IMR-90 (cell line): ENCODE data around the gene COTL1. TPM values are rescaled to one million over a fixed set of nuclear protein-coding genes. Genes with fewer than 3 reads are reported as not detected.

Source experiments
- ATAC-seq: fragments of 200-7000 bp; cut with Tn5 transposase; 2 replicates; pipeline ENCODE4 v1.9.1; 2020; ENCODE audit warnings: low read depth, mild to moderate bottlenecking, moderate library complexity
- BruUV-seq: library from RNA; stranded (reverse); fragments of 400-500 nt; replicated peaks from 2 replicates; lab custom pipeline; 2021; lab: Mats Ljungman, UMichigan
- CTCF ChIA-PET: fragments of 300-600 bp; formaldehyde crosslinking; extraction: SDS; loops from one replicate; lab custom pipeline; 2021; ENCODE audit warnings: antibody characterized with exemption; lab: Yijun Ruan, JAX
- POLR2A ChIA-PET: fragments of 300-600 bp; sonication (Branson Sonifier 250); formaldehyde crosslinking; loops from one replicate; lab custom pipeline; 2022; ENCODE audit warnings: antibody characterized with exemption; ENCODE audit not compliant: unreplicated experiment; lab: Charles Lee
- DNase-seq: peaks from one replicate; pipeline ENCODE4 v3.0.0; 2013
- H2AFZ ChIP-seq: replicated peaks from 2 replicates; pipeline ENCODE3; 2013; ENCODE audit warnings: low read length, mild to moderate bottlenecking; ENCODE audit not compliant: poor library complexity
- H2AK5ac ChIP-seq: 2 replicates; pipeline ENCODE4 v1.6.1; 2013; ENCODE audit warnings: low read depth, low read length, inconsistent platforms
- H2AK9ac ChIP-seq: replicated peaks from 2 replicates; pipeline ENCODE3; 2013; ENCODE audit warnings: mild to moderate bottlenecking, low read depth, low read length, moderate library complexity; ENCODE audit not compliant: poor library complexity
- H2BK120ac ChIP-seq: 2 replicates; pipeline ENCODE4 v1.6.1; 2013; ENCODE audit warnings: low read depth, low read length, inconsistent platforms
- H2BK15ac ChIP-seq: 3 replicates; pipeline ENCODE4 v1.6.1; 2013; ENCODE audit warnings: low read depth, low read length, inconsistent platforms
- H2BK20ac ChIP-seq: 2 replicates; pipeline ENCODE4 v1.6.1; 2013; ENCODE audit warnings: low read depth, mild to moderate bottlenecking, inconsistent platforms, low read length, moderate library complexity
- H2BK5ac ChIP-seq: 2 replicates; pipeline ENCODE4 v1.6.1; 2013; ENCODE audit warnings: mild to moderate bottlenecking, low read depth, low read length, inconsistent platforms; ENCODE audit not compliant: poor library complexity, severe bottlenecking
- H3K14ac ChIP-seq: replicated peaks from 2 replicates; pipeline ENCODE4 v1.6.1; 2013; ENCODE audit warnings: low read depth, low read length, inconsistent platforms
- H3K18ac ChIP-seq: 2 replicates; pipeline ENCODE4 v1.6.1; 2013; ENCODE audit warnings: low read depth, low read length, control low read depth
- H3K23ac ChIP-seq: 2 replicates; pipeline ENCODE4 v1.6.1; 2013; ENCODE audit warnings: low read depth, low read length, inconsistent platforms
- H3K27ac ChIP-seq: 2 replicates; pipeline ENCODE4 v1.5.1; 2013; ENCODE audit warnings: mild to moderate bottlenecking, control low read depth, low read length; ENCODE audit not compliant: insufficient read depth
- H3K27me3 ChIP-seq: 2 replicates; pipeline ENCODE4 v1.6.1; 2013; ENCODE audit warnings: low read length; ENCODE audit not compliant: control insufficient read depth, insufficient read depth
- H3K36me3 ChIP-seq: 2 replicates; pipeline ENCODE4 v1.6.1; 2013; ENCODE audit warnings: low read length, mixed read lengths; ENCODE audit not compliant: control insufficient read depth, insufficient read depth
- H3K4ac ChIP-seq: 2 replicates; pipeline ENCODE4 v1.6.1; 2013; ENCODE audit warnings: low read depth, low read length, inconsistent platforms
- H3K4me1 ChIP-seq: 2 replicates; pipeline ENCODE4 v1.6.1; 2013; ENCODE audit warnings: low read length, mixed read lengths; ENCODE audit not compliant: control insufficient read depth, insufficient read depth
- H3K4me2 ChIP-seq: 2 replicates; pipeline ENCODE4 v1.6.1; 2013; ENCODE audit warnings: low read depth, mild to moderate bottlenecking, control low read depth, low read length, moderate library complexity
- H3K4me3 ChIP-seq: 2 replicates; pipeline ENCODE4 v1.5.1; 2013; ENCODE audit warnings: low read depth, mild to moderate bottlenecking, control low read depth, low read length, moderate library complexity; ENCODE audit not compliant: insufficient read depth
- H3K56ac ChIP-seq: 2 replicates; pipeline ENCODE4 v1.6.1; 2013; ENCODE audit warnings: low read length, inconsistent platforms; ENCODE audit not compliant: insufficient read depth; ENCODE audit errors: extremely low read depth
- H3K79me1 ChIP-seq, 2 experiments: 2 replicates each; pipeline ENCODE4 v1.6.1; 2013; ENCODE audit warnings: low read length in 2 of 2, inconsistent platforms in 1 of 2, low read depth in 1 of 2
- H3K9ac ChIP-seq: 2 replicates; pipeline ENCODE4 v1.6.1; 2013; ENCODE audit warnings: low read depth, low read length, control low read depth
- H3K9me1 ChIP-seq: 2 replicates; pipeline ENCODE4 v1.6.1; 2013; ENCODE audit warnings: low read length, inconsistent platforms; ENCODE audit not compliant: insufficient read depth
- H3K9me3 ChIP-seq: 2 replicates; pipeline ENCODE4 v1.6.1; 2013; ENCODE audit warnings: low read length; ENCODE audit not compliant: control insufficient read depth, insufficient read depth
- H4K20me1 ChIP-seq: 2 replicates; pipeline ENCODE4 v1.6.1; 2013; ENCODE audit warnings: low read length, inconsistent platforms; ENCODE audit not compliant: insufficient read depth
- H4K5ac ChIP-seq: 2 replicates; pipeline ENCODE4 v1.6.1; 2013; ENCODE audit warnings: mild to moderate bottlenecking, low read depth, low read length, control low read depth
- H4K8ac ChIP-seq, 2 experiments: 2 replicates each; pipeline ENCODE4 v1.6.1; 2013; ENCODE audit warnings: low read depth in 2 of 2, low read length in 2 of 2, control low read depth in 1 of 2, inconsistent platforms in 1 of 2
- H4K91ac ChIP-seq: 2 replicates; pipeline ENCODE4 v1.6.1; 2013; ENCODE audit warnings: low read depth, low read length, inconsistent platforms; ENCODE audit not compliant: insufficient read depth
- BHLHE40 ChIP-seq: fragments of 150-350 bp; IDR thresholded peaks from 2 replicates; pipeline ENCODE4 v1.6.1; 2016; ENCODE audit warnings: mild to moderate bottlenecking, low read depth, low read length
- CEBPB ChIP-seq: IDR thresholded peaks from 2 replicates; pipeline ENCODE4 v1.6.1; 2012; ENCODE audit warnings: low read depth, low read length, improper control_type of control experiment
- CHD1 ChIP-seq: IDR thresholded peaks from 2 replicates; pipeline ENCODE4 v1.6.1; 2012; ENCODE audit warnings: low read depth, low read length, improper control_type of control experiment
- CTCF ChIP-seq: conservative IDR thresholded peaks from 2 replicates; pipeline ENCODE4 v1.5.1; 2012; ENCODE audit warnings: mild to moderate bottlenecking, low read depth, low read length, improper control_type of control experiment
- ELK1 ChIP-seq: fragments of 150-350 bp; IDR thresholded peaks from 2 replicates; pipeline ENCODE4 v1.6.1; 2016; ENCODE audit warnings: low read depth, mild to moderate bottlenecking, low read length, moderate library complexity, borderline replicate concordance
- FOS ChIP-seq: fragments of 150-350 bp; IDR thresholded peaks from 2 replicates; pipeline ENCODE4 v1.6.1; 2016; ENCODE audit warnings: low read depth, low read length
- MAFK ChIP-seq: IDR thresholded peaks from 2 replicates; pipeline ENCODE4 v1.6.1; 2012; ENCODE audit warnings: low read depth, low read length, improper control_type of control experiment
- MAZ ChIP-seq: IDR thresholded peaks from 2 replicates; pipeline ENCODE4 v1.6.1; 2012; ENCODE audit warnings: low read depth, mild to moderate bottlenecking, low read length, improper control_type of control experiment, moderate library complexity, borderline replicate concordance
- MXI1 ChIP-seq: IDR thresholded peaks from 2 replicates; pipeline ENCODE4 v1.6.1; 2012; ENCODE audit warnings: low read depth, mild to moderate bottlenecking, low read length, moderate library complexity, borderline replicate concordance
- NFE2L2 ChIP-seq: fragments of 150-350 bp; IDR thresholded peaks from 2 replicates; pipeline ENCODE4 v1.6.1; 2016; ENCODE audit warnings: low read depth, mild to moderate bottlenecking, low read length
- POLR2A ChIP-seq: IDR thresholded peaks from 2 replicates; pipeline ENCODE4 v1.6.1; 2012; ENCODE audit warnings: mild to moderate bottlenecking, low read depth, low read length
- RAD21 ChIP-seq: IDR thresholded peaks from 2 replicates; pipeline ENCODE4 v1.6.1; 2012; ENCODE audit warnings: low read length, improper control_type of control experiment
- RCOR1 ChIP-seq: IDR thresholded peaks from 2 replicates; pipeline ENCODE4 v1.6.1; 2012; ENCODE audit warnings: mild to moderate bottlenecking, low read length, improper control_type of control experiment; ENCODE audit not compliant: insufficient replicate concordance
- RFX5 ChIP-seq: IDR thresholded peaks from 2 replicates; pipeline ENCODE4 v1.8.0; 2012; ENCODE audit warnings: low read depth, mild to moderate bottlenecking, low read length, moderate library complexity
- SMC3 ChIP-seq: fragments of 150-350 bp; IDR thresholded peaks from 2 replicates; pipeline ENCODE4 v1.6.1; 2016; ENCODE audit warnings: low read depth, mild to moderate bottlenecking, antibody characterized with exemption, low read length, moderate library complexity
- USF2 ChIP-seq: fragments of 150-350 bp; IDR thresholded peaks from 2 replicates; pipeline ENCODE4 v1.6.1; 2017; ENCODE audit warnings: mild to moderate bottlenecking, antibody characterized with exemption, low read length, low read depth
- WGBS, 2 experiments: methylation state at CpG; one replicate each; pipeline versions ENCODE4 v1.1.5 to v1.1.7; 2013; ENCODE audit warnings: missing lambda C conversion rate in 2 of 2; ENCODE audit not compliant: insufficient read length in 1 of 2; ENCODE audit errors: extremely low coverage in 2 of 2; 5-methylcytosine and 5-hydroxymethylcytosine counted together
- dilution Hi-C: fragments of 300-500 bp; cut with HindIII; formaldehyde crosslinking; loops from one replicate; pipeline ENCODE4 v1.14.3; 2018; ENCODE audit warnings: low sequenced_read_pairs; ENCODE audit not compliant: unreplicated experiment
- in situ Hi-C: fragments of 300-500 bp; cut with MboI; formaldehyde crosslinking; loops from 3 replicates; pipeline ENCODE4 v1.14.3; 2019; ENCODE audit warnings: low sequenced_read_pairs, inconsistent platforms, mixed read lengths
- intact Hi-C: fragments of 100-400 bp; cut with micrococcal nuclease; formaldehyde crosslinking; loops from 2 replicates; pipeline ENCODE4 v1.10.0; 2022
- polyA plus RNA-seq, 3 experiments: library from polyadenylated mRNA; depleted of rRNA; stranded (reverse); fragments of >200 nt; gene quantifications; 2 replicates each; pipeline ENCODE4 v1.2.3, GENCODE V29; 2012; ENCODE audit warnings: low replicate concordance in 1 of 3
- total RNA-seq: library from RNA; depleted of rRNA; stranded (reverse); fragments of >200 nt; gene quantifications from 2 replicates; pipeline ENCODE4 v1.2.3, GENCODE V29; 2012

The COTL1 gene
- total and polyA plus RNA-seq, 2 of the 4 experiments (the other 2 are of a cell fraction): 144 to 258 TPM

GRCh38 chr16:84579936-84580335 is 37.9 kb downstream of the COTL1 start:
- Histone ChIP-seq H3K36me3 (peaks cover 31% of the 10 kb centered on the region), H4K8ac (no peak overlapping the region), H3K4me2 (no peak overlapping the region), H2BK15ac (no peak overlapping the region), H3K56ac (no peak overlapping the region), H2BK120ac (no peak overlapping the region), H3K18ac (no peak overlapping the region), H3K4me1 (peaks cover 12% of the 10 kb centered on the region), H3K9me1 (peaks cover 30% of the 10 kb centered on the region), H2AK5ac (no peak overlapping the region), H4K20me1 (peaks cover 90% of the 10 kb centered on the region), H3K9me3 (no peaks in the 10 kb centered on the region), H3K9ac (no peak overlapping the region), H3K4me3 (no peak overlapping the region), H4K91ac (no peak overlapping the region), H2AFZ (no peak overlapping the region), H2AK9ac (no peak overlapping the region), H2BK20ac (no peak overlapping the region), H3K23ac (no peak overlapping the region), H3K14ac (no peak overlapping the region), H3K27me3 (no peaks in the 10 kb centered on the region), H3K4ac (no peak overlapping the region), H3K27ac (no peak overlapping the region), H3K79me1 (peaks cover 42 to 95% of the 10 kb centered on the region in 2 experiments), H4K5ac (no peak overlapping the region), H2BK5ac (no peak overlapping the region)
- DNase-seq (no peak), ATAC-seq (no peak)
- POLR2A ChIA-PET: no interaction called here
- no peak for TF ChIP-seq MXI1
- TF ChIP-seq MAFK: no peak
- TF ChIP-seq RCOR1: no peak
- TF ChIP-seq MAZ: no peak
- TF ChIP-seq CHD1: no peak
- TF ChIP-seq CEBPB: no peak
- TF ChIP-seq USF2: no peak
- TF ChIP-seq FOS: no peak
- TF ChIP-seq BHLHE40: no peak
- TF ChIP-seq POLR2A: no peak
- no peak for TF ChIP-seq ELK1
- no peak for TF ChIP-seq NFE2L2
- no peak for TF ChIP-seq SMC3
- no peak for TF ChIP-seq RAD21
- no peak for TF ChIP-seq RFX5
- no peak for TF ChIP-seq CTCF
- 73% methylated on average over 3 of the region's 11 CpGs; no CpG with 5 or more reads in 1 of the 2 experiments for WGBS, 2 experiments
- intact Hi-C loops: loop anchor here (5.0 kb wide), 1 partner anchor 68 kb away; no protein-coding TSS in a partner anchor
- in situ Hi-C loops: no loop called here
- BruUV-seq: no TSS peak
- dilution Hi-C loops: no loop called here
- CTCF ChIA-PET: no interaction called here
